GM06990 (cell line): ENCODE data around the gene WFIKKN1.

Experiments used
- DNase-seq: peaks from one replicate; pipeline ENCODE4 v3.0.0-alpha.2; 2011; ENCODE audit not compliant: insufficient read length; ENCODE audit errors: extremely low read depth
- H3K27me3 ChIP-seq: replicated peaks from 2 replicates; pipeline ENCODE4 v1.6.0; 2011; ENCODE audit warnings: low read length; ENCODE audit not compliant: control insufficient read depth, insufficient read depth
- H3K36me3 ChIP-seq: 2 replicates; pipeline ENCODE4 v1.5.1; 2011; ENCODE audit warnings: low read length; ENCODE audit not compliant: control insufficient read depth, insufficient read depth
- H3K4me3 ChIP-seq: replicated peaks from 2 replicates; pipeline ENCODE4 v1.5.1; 2011; ENCODE audit warnings: low read depth, mild to moderate bottlenecking, control low read depth, low read length
- TF ChIP-seq, protein P1 (sequence below): IDR thresholded peaks from 2 replicates; pipeline ENCODE4 v1.5.1; 2011; ENCODE audit warnings: low read length, control low read depth, mild to moderate bottlenecking, inconsistent platforms; ENCODE audit not compliant: insufficient read depth, poor library complexity, severe bottlenecking

Gene WFIKKN1

DNA sequence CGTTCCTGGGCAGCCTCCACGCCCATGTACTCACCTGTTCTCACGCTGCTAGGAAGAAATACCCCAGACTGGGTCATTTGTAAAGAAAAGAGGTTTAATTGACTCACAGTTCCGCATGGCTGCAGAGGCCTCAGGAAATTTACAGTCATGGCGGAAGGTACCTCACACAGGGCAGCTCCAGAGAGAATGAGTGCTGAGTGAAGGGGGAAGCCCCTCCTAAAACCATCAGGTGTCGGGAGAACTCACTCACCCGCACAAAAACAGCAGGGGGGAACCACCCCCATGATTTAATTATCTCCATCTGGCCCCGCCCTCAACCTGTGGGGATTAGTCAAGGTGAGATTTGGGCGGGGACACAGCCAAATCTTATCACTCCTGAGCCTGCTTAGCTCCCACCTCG lies 22.8 kb upstream of the WFIKKN1 start:
- Histone ChIP-seq H3K4me3 (no peak overlapping the region), H3K27me3 (no peaks in the 10 kb centered on the region), H3K36me3 (no peaks in the 10 kb centered on the region; the same call in 1 of the 2 replicates)
- TF ChIP-seq, protein P1, sequence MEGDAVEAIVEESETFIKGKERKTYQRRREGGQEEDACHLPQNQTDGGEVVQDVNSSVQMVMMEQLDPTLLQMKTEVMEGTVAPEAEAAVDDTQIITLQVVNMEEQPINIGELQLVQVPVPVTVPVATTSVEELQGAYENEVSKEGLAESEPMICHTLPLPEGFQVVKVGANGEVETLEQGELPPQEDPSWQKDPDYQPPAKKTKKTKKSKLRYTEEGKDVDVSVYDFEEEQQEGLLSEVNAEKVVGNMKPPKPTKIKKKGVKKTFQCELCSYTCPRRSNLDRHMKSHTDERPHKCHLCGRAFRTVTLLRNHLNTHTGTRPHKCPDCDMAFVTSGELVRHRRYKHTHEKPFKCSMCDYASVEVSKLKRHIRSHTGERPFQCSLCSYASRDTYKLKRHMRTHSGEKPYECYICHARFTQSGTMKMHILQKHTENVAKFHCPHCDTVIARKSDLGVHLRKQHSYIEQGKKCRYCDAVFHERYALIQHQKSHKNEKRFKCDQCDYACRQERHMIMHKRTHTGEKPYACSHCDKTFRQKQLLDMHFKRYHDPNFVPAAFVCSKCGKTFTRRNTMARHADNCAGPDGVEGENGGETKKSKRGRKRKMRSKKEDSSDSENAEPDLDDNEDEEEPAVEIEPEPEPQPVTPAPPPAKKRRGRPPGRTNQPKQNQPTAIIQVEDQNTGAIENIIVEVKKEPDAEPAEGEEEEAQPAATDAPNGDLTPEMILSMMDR, result no peak
- DNase-seq, result no peak

DNA sequence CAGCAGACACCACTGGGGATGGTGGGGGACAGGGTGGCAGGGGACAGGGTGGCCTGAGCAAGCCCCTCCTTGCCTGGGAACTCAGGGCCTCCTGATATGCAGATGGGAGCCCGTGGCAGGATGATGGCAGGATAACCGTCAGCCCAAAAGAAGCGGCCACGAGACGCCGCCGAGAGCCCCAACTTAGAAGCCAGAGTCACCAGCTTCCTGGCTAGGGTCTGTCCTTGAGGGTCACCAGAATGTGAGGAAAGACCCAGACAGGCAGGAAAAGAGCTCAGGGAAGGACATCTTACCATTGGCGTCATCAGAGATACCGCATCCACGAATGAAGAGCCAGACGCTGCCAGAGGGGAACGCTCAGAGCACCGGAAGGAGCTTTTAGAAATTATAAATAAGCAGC lies 21.5 kb upstream of the WFIKKN1 start:
- DNase-seq, result no peak
- H3K36me3 ChIP-seq, result no peaks in the 10 kb centered on the region; the same call in 1 of the 2 replicates
- no peaks in the 10 kb centered on the region for H3K27me3 ChIP-seq
- TF ChIP-seq, protein P1, result no peak
- H3K4me3 ChIP-seq, result no peak overlapping the region

DNA sequence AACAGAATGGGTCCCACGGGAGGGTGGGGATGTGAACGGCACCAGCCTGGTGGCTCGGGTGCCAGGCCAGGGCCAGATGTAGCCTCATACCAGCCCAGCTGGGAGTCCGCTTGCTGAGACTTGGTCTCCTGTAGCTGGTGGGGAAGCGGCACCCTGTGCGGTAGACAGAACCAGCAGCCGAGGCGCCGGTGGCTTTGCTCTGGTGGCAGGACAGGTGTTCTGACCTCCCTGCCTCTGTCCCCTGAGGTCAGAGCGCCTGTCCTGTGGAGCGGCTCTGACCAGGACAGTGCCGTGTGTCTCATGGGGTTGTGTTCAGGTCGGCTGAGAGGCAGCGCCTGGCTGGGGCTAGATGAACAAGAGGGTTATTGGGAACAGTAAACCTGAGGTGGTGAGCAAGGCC lies 20.8 kb upstream of the WFIKKN1 start:
- H3K27me3 ChIP-seq, result no peaks in the 10 kb centered on the region
- TF ChIP-seq, protein P1, result no peak
- H3K36me3 ChIP-seq, result no peaks in the 10 kb centered on the region; the same call in 1 of the 2 replicates
- no peak for DNase-seq
- H3K4me3 ChIP-seq, result no peak overlapping the region

DNA sequence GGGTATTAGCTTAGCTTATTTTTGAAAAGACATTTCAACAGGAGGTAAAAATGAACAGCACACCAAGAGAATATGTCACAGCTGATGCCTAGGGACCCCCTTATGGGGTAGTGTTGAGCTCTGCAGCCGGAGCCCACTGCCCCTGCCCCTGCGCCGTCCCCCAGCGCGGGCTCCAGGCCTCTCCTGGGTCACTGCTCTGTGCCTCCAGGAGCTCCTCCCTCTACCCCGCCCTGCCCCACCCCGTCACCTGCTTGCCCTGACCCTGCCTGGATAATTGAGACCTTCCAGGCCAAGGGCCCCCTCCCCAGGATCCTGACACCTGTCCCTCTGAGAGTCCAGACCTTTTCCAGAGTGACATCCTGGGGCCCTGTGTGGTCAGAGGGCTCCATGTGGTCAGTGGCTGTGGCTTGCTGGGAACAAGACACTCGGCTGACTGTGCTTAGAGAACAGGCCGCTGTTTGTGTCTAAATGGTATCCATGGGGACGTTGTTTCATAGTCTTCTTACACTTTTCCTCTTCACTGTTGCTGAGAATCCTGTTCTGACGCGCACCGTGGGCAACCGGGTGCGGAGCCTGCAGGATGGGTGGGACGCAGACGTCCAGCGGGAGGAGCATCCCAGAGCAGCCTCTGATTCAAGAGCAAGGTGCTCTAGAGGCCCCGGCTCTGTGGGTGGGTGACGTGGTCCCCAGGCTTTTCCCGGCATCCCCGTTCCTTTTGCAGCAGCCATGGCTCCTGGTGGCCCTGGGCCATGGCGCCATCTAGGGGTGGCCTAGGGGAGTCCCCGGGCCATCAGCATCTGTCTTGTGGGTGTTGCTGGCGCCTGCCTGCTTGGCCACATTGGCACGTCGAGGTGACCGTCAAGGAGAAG lies 20.0 kb upstream of the WFIKKN1 start:
- Histone ChIP-seq H3K27me3 (no peaks in the 10 kb centered on the region), H3K36me3 (no peaks in the 10 kb centered on the region; the same call in 1 of the 2 replicates), H3K4me3 (no peak overlapping the region)
- no peak for DNase-seq
- TF ChIP-seq, protein P1, result peak; percentile 47

DNA sequence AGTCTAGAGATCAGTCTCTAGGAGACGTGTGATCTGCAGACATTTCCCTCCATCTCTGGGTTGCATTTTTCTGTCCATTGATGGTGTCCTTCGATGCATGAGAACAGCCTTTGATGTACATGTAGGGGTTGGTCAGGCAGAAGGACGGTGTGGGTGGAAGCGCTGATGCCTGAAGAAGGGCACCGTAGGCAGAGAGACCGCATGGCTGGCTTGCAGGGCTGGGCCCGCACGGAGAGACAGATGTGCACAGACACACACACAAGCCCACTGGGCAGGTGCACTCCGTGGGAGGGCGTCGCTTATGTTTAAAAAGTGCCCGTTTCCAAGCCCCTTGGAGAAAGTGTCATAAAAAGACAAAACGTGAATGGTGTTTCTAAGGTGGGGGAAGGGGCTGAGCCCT lies 15.7 kb upstream of the WFIKKN1 start:
- DNase-seq, result no peak
- Histone ChIP-seq H3K4me3 (no peak overlapping the region), H3K27me3 (no peaks in the 10 kb centered on the region), H3K36me3 (no peaks in the 10 kb centered on the region)
- TF ChIP-seq, protein P1, result no peak
